Fibroblast of the aortic adventitia (primary cell): Measurements from ENCODE around the gene MCRIP1. TPM values are rescaled to one million over a fixed set of nuclear protein-coding genes. Genes with fewer than 3 reads are reported as not detected.

ENCODE experiments used
- DNase-seq: peaks from one replicate; pipeline ENCODE4 v3.0.0-alpha.2; 2010; ENCODE audit warnings: low read depth
- H3K4me3 ChIP-seq: 2 replicates; pipeline ENCODE4 v1.5.1; 2011; ENCODE audit warnings: low read depth, mild to moderate bottlenecking, control low read depth, low read length, moderate library complexity
- CTCF ChIP-seq: IDR thresholded peaks from 2 replicates; pipeline ENCODE4 v1.5.1; 2011; ENCODE audit warnings: mild to moderate bottlenecking, low read length, control low read depth, inconsistent platforms; ENCODE audit not compliant: insufficient read depth
- total RNA-seq: library from RNA; depleted of rRNA; stranded (reverse); fragments of >200 nt; gene quantifications from 2 replicates; pipeline ENCODE4 v1.2.3, GENCODE V29; 2012; ENCODE audit warnings: low replicate concordance

Gene MCRIP1
- 130 and 195 TPM in 2 replicates for total RNA-seq

DNA sequence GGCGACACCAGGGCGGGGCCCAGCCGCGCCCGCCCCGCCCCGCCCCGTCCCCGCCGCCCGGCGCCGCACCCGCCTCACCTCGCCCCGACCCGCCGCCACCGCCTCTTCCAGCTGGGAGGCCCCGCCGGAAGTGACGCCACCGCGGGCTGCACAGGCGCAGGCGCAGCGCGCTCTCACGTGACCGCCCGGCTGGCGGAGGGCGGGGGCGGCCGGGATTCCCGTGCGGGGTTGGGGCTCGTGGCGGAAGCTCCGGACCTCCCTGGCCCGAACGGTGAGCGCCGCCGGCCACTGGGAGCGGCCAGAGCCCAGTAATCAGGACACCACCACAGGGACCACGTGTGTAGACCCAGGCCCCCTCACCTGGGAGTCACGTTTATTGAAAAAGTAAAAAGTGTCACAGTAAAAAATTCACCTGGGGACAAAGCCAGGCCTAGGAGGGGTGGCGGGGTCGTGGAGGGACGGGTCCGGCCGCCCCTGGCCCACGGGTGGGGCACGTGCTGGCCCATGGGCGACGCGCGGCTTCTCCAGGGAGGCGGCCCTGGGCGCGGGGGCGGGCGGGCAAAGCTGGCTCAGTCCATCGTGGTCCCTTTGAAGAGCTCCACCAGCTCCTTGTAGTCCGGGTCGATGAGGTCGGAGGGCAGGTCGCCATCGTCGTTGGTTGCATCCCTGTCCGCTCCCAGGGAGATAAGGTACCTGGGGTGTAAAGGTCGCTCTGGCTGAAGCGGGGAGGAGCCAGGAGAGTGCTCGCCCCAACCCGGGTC lies at the start of gene MCRIP1:
Gene MCRIP1, minus strand, starts transcription at position 132 of the 761 bp plus-strand sequence. CDS start 8,785 bp downstream, outside the sequence.
- peak within 1 kb of the TSS; percentile 80 for H3K4me3 ChIP-seq
- no peak for TF ChIP-seq CTCF
- DNase-seq: peak; percentile 90

DNA sequence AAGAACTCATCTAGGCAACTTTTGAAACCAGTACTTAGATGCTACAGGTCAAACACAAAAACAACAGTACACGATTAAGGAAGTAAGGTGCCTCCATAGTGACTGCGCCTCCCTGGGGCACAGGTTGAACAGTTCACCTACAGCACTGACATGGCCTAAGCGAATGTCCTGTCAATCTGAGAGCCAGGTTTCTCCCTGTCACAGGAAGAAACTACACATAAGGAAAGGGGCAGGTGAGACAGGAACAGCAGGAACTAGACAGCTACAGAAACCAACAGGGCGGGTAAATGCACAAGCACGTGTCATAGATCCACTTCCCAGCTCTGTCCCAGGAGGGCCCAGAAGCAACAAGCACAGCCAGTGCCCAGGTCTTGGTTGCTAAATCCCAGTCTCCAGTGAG lies 46.0 kb upstream of the MCRIP1 start:
- no peak for TF ChIP-seq CTCF
- H3K4me3 ChIP-seq: no peak overlapping the region
- no peak for DNase-seq

GRCh38 chr17:81878294-81878693 lies 45.2 kb upstream of the MCRIP1 start:
- no peak for DNase-seq
- TF ChIP-seq CTCF: no peak
- H3K4me3 ChIP-seq: no peak overlapping the region

GRCh38 chr17:81877569-81877968 lies 44.5 kb upstream of the MCRIP1 start:
- H3K4me3 ChIP-seq: no peak overlapping the region
- no peak for DNase-seq
- no peak for TF ChIP-seq CTCF

- peak; percentile 84 for DNase-seq
- peak overlapping the region; percentile 83 for H3K4me3 ChIP-seq
- TF ChIP-seq CTCF: no peak
These were observed 38.5 kb upstream of the MCRIP1 start for GRCh38 chr17:81871387-81872230.

DNA sequence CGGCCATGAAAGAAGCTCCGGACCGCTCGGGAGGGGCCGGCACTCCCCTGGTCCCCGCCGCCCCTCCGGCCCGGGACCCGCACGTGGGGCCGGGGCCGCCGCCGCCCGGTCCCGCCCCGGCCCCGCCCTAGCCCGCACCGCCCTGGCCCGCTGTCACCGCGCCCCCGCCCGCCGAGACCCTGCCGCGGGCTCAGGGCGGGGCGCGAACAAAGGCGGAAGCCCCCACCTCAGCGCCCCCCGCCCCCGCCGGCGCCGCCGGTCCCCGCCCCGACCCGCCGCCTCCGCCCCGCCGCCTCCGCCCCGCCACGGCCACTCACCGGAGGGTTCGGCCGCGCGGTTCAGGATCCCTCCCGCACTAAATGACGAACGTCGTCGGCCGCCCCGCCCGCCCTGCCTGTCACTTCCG lies 37.9 kb upstream of the MCRIP1 start, which contains the start of gene ARHGDIA:
Gene ARHGDIA, minus strand, starts transcription at position 357 of the 406 bp plus-strand sequence. CDS start 1,407 bp downstream, outside the sequence.
- DNase-seq: no peak
- peak within 1 kb of the TSS; percentile 83 for H3K4me3 ChIP-seq
- no peak for TF ChIP-seq CTCF
